HepG2 (cell line): ENCODE results near the gene CDK14. TPM values are rescaled to one million over a fixed set of nuclear protein-coding genes. Genes with fewer than 3 reads are reported as not detected.

Experiments used
- ATAC-seq: fragments of 200-7000 bp; cut with Tn5 transposase; 3 replicates; pipeline ENCODE4 v1.9.1; 2020; ENCODE audit warnings: mild to moderate bottlenecking, moderate library complexity
- BruUV-seq: library from RNA; stranded (reverse); fragments of 400-500 nt; replicated peaks from 2 replicates; lab custom pipeline; 2021; lab: Mats Ljungman, UMichigan
- CTCF ChIA-PET: fragments of 300-600 bp; formaldehyde crosslinking; extraction: SDS; loops from one replicate; lab custom pipeline; 2021; ENCODE audit warnings: low total read pairs, inconsistent platforms, low intra/inter-chr PET ratio; lab: Yijun Ruan, JAX
- POLR2A ChIA-PET: fragments of 350-600 bp; sonication (Branson Sonifier 250); formaldehyde crosslinking; loops from one replicate; lab custom pipeline; 2020; ENCODE audit warnings: antibody characterized with exemption, inconsistent platforms; lab: Yijun Ruan, JAX
- DNase-seq: peaks from one replicate; pipeline ENCODE4 v3.0.0-alpha.2; 2015; ENCODE audit warnings: low spot score
- FAIRE-seq: peaks from 3 replicates; lab custom pipeline; 2011; peaks lifted over from hg19 to GRCh38; lab: Jason Lieb, UNC
- H2AFZ ChIP-seq: one replicate; pipeline ENCODE4 v1.6.1; 2011; ENCODE audit warnings: low read length, inconsistent platforms
- H3K27ac ChIP-seq: fragments of 300-600 bp; 3 replicates; pipeline ENCODE4 v1.8.0; 2011; ENCODE audit warnings: mixed run types, mild to moderate bottlenecking, mixed read lengths, low read length, inconsistent platforms; ENCODE audit not compliant: insufficient read depth; ENCODE audit errors: extremely low read length
- H3K27me3 ChIP-seq, 2 experiments: fragments of 200-600 bp in 1 of 2; 2 replicates in 1 of 2; 3 replicates in 1 of 2; pipeline versions ENCODE4 v1.6.0 to v1.8.0; 2011; ENCODE audit warnings: low read length in 2 of 2, mild to moderate bottlenecking in 2 of 2, moderate library complexity in 2 of 2, inconsistent platforms in 1 of 2; ENCODE audit not compliant: insufficient read depth in 2 of 2, control insufficient read depth in 1 of 2
- H3K36me3 ChIP-seq, 2 experiments: fragments of 200-600 bp in 1 of 2; replicated peaks in 1 of 2; 2 replicates in 1 of 2; 3 replicates in 1 of 2; pipeline versions ENCODE4 v1.5.1 to v1.8.0; 2011; ENCODE audit warnings: low read length in 2 of 2, inconsistent platforms in 1 of 2; ENCODE audit not compliant: insufficient read depth in 2 of 2, control insufficient read depth in 1 of 2
- H3K4me1 ChIP-seq: 2 replicates; pipeline ENCODE4 v1.5.1; 2012; ENCODE audit warnings: low read length, inconsistent platforms; ENCODE audit not compliant: insufficient read depth
- H3K4me2 ChIP-seq: 2 replicates; pipeline ENCODE4 v1.6.0; 2011; ENCODE audit warnings: low read depth, low read length, inconsistent platforms
- H3K4me3 ChIP-seq, 3 experiments: fragments of 200-600 bp in 1 of 3; sonication (generic), shearing (Covaris generic) in 1 of 3; replicated peaks in 1 of 3; 2 replicates each; pipeline ENCODE4 v1.5.1; 2011 to 2016; ENCODE audit warnings: low read length in 3 of 3, inconsistent platforms in 2 of 3, low read depth in 2 of 3, mild to moderate bottlenecking in 2 of 3, control low read depth in 1 of 3, mixed read lengths in 1 of 3; ENCODE audit not compliant: insufficient read depth in 1 of 3
- H3K79me2 ChIP-seq: one replicate; pipeline ENCODE4 v1.6.1; 2011; ENCODE audit warnings: low read length, inconsistent platforms; ENCODE audit not compliant: insufficient read depth
- H3K9ac ChIP-seq: 2 replicates; pipeline ENCODE4 v1.6.0; 2011; ENCODE audit warnings: mild to moderate bottlenecking, low read depth, low read length, inconsistent platforms; ENCODE audit not compliant: insufficient read depth
- H3K9me3 ChIP-seq: 2 replicates; pipeline ENCODE4 v1.5.1; 2012; ENCODE audit warnings: mild to moderate bottlenecking, low read length
- H4K20me1 ChIP-seq: 2 replicates; pipeline ENCODE4 v1.6.0; 2011; ENCODE audit warnings: inconsistent platforms, mild to moderate bottlenecking, low read length, moderate library complexity; ENCODE audit not compliant: insufficient read depth
- DMAP1 ChIP-seq: IDR thresholded peaks from 2 replicates; pipeline ENCODE4 v1.6.1; 2016
- ISL2 ChIP-seq: sonication (generic); formaldehyde crosslinking; IDR thresholded peaks from 2 replicates; pipeline ENCODE4 v1.5.0; 2020; ENCODE audit warnings: missing genetic modification reagents
- POLR2AphosphoS2 ChIP-seq: IDR thresholded peaks from 2 replicates; pipeline ENCODE4 v1.6.1; 2011; ENCODE audit warnings: low read depth, low read length, improper control_type of control experiment
- STAG1 ChIP-seq: sonication (generic); formaldehyde crosslinking; IDR thresholded peaks from 2 replicates; pipeline ENCODE4 v1.4.0; 2020; ENCODE audit warnings: missing genetic modification reagents
- ZNF333 ChIP-seq: sonication (generic); formaldehyde crosslinking; IDR thresholded peaks from 2 replicates; pipeline ENCODE4 v1.4.0; 2020; ENCODE audit warnings: mild to moderate bottlenecking, missing genetic modification reagents, borderline replicate concordance
- ZNF678 ChIP-seq: sonication (generic); formaldehyde crosslinking; IDR thresholded peaks from 2 replicates; pipeline ENCODE4 v1.4.0; 2020; ENCODE audit warnings: mild to moderate bottlenecking, missing genetic modification reagents
- ZNF891 ChIP-seq: sonication (generic); formaldehyde crosslinking; IDR thresholded peaks from 2 replicates; pipeline ENCODE4 v1.5.0; 2020; ENCODE audit warnings: mild to moderate bottlenecking, missing genetic modification reagents
- WGBS: methylation state at CpG from one replicate; pipeline ENCODE4 v1.1.6; 2017; ENCODE audit warnings: low lambda C conversion rate; 5-methylcytosine and 5-hydroxymethylcytosine counted together
- in situ Hi-C: cut with HindIII; loops from 2 replicates; pipeline ENCODE4 v1.10.0; 2017; ENCODE audit warnings: low pct_unique_long_range_greater_than_20kb; ENCODE audit not compliant: extremely low pct_ligation_motif_present
- intact Hi-C: fragments of 100-400 bp; cut with micrococcal nuclease; formaldehyde crosslinking; loops from one replicate; pipeline ENCODE4 v1.10.0; 2022; ENCODE audit not compliant: unreplicated experiment
- polyA plus RNA-seq, 8 experiments: library from polyadenylated mRNA; depleted of rRNA in 3 of 8; stranded (reverse) in 7 of 8; unstranded in 1 of 8; fragments of >200 nt; fragmentation: Illumina TruSeq in 4 of 8; extraction: Trizol in 4 of 8; gene quantifications; 2 replicates each; pipeline versions ENCODE4 v1.2.1 to v1.2.3, GENCODE V29; 2011 to 2016; ENCODE audit warnings: low read depth in 4 of 8, missing spikeins in 1 of 8, mixed read lengths in 1 of 8; ENCODE audit not compliant: insufficient read depth in 1 of 8
- total RNA-seq, 5 experiments: library from RNA; depleted of rRNA; stranded (reverse); fragments of >200 nt; fragmentation: Illumina TruSeq; extraction: Trizol; gene quantifications; 2 replicates each; pipeline ENCODE4 v1.2.3, GENCODE V29; 2016; ENCODE audit warnings: low read depth in 1 of 5
- TF ChIP-seq, protein P1 (sequence below): sonication (generic); formaldehyde crosslinking; IDR thresholded peaks from one replicate; pipeline ENCODE4 v1.5.1; 2020; ENCODE audit warnings: mild to moderate bottlenecking, missing genetic modification reagents; ENCODE audit errors: not compliant biosample characterization
- TF ChIP-seq, protein P2 (sequence below): sonication (generic); formaldehyde crosslinking; IDR thresholded peaks from 2 replicates; pipeline ENCODE4 v1.4.0; 2020; ENCODE audit warnings: missing genetic modification reagents, low read depth, mild to moderate bottlenecking, borderline replicate concordance
- TF ChIP-seq, protein P3 (sequence below): sonication (generic); formaldehyde crosslinking; IDR thresholded peaks from 2 replicates; pipeline ENCODE4 v1.5.0; 2020; ENCODE audit warnings: mild to moderate bottlenecking, missing genetic modification reagents, moderate library complexity

The CDK14 gene
- total and polyA plus RNA-seq, 2 of the 13 experiments (the other 11 are each of a cell fraction or from before 2014, with no cell fraction given) = 0.26 to 0.71 TPM

DNA sequence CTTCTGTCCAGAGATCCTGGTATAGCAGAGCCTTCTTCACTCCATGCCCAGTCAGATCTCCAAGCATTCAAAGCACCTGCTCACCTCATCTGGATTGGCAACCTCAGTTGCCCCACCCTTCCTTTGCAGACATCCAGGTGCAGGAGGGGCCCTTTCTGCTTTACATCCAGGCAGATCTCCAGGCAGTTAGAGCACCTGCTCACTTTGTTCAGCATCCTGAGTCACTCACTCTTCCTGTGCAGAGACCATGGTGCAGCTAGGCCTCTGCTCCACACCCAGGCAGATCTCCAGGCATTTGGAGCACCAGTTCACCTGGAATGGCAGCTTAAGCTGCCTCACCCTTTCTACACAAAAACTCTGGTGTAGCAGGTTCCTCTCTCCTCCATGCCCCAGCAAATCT is 153.1 kb downstream of the CDK14 start (continued):
- TF ChIP-seq, protein P1, sequence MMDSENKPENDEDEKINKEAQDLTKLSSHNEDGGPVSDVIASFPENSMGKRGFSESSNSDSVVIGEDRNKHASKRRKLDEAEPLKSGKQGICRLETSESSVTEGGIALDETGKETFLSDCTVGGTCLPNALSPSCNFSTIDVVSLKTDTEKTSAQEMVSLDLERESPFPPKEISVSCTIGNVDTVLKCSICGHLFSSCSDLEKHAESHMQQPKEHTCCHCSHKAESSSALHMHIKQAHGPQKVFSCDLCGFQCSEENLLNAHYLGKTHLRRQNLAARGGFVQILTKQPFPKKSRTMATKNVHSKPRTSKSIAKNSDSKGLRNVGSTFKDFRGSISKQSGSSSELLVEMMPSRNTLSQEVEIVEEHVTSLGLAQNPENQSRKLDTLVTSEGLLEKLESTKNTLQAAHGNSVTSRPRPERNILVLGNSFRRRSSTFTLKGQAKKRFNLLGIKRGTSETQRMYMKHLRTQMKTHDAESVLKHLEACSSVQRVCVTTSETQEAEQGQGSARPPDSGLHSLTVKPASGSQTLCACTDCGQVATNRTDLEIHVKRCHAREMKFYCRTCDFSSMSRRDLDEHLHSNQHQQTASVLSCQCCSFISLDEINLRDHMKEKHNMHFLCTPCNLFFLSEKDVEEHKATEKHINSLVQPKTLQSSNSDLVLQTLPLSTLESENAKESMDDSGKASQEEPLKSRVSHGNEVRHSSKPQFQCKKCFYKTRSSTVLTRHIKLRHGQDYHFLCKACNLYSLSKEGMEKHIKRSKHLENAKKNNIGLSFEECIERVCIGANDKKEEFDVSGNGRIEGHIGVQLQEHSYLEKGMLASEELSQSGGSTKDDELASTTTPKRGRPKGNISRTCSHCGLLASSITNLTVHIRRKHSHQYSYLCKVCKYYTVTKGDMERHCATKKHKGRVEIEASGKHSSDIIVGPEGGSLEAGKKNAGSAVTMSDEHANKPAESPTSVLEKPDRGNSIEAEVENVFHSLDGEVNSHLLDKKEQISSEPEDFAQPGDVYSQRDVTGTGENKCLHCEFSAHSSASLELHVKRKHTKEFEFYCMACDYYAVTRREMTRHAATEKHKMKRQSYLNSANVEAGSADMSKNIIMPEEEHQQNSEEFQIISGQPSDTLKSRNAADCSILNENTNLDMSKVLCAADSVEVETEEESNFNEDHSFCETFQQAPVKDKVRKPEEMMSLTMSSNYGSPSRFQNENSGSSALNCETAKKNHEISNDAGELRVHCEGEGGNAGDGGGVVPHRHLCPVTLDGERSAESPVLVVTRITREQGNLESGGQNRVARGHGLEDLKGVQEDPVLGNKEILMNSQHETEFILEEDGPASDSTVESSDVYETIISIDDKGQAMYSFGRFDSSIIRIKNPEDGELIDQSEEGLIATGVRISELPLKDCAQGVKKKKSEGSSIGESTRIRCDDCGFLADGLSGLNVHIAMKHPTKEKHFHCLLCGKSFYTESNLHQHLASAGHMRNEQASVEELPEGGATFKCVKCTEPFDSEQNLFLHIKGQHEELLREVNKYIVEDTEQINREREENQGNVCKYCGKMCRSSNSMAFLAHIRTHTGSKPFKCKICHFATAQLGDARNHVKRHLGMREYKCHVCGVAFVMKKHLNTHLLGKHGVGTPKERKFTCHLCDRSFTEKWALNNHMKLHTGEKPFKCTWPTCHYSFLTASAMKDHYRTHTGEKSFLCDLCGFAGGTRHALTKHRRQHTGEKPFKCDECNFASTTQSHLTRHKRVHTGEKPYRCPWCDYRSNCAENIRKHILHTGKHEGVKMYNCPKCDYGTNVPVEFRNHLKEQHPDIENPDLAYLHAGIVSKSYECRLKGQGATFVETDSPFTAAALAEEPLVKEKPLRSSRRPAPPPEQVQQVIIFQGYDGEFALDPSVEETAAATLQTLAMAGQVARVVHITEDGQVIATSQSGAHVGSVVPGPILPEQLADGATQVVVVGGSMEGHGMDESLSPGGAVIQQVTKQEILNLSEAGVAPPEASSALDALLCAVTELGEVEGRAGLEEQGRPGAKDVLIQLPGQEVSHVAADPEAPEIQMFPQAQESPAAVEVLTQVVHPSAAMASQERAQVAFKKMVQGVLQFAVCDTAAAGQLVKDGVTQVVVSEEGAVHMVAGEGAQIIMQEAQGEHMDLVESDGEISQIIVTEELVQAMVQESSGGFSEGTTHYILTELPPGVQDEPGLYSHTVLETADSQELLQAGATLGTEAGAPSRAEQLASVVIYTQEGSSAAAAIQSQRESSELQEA (CRISPR knock-in tag) = no peak
- TF ChIP-seq ZNF333 (CRISPR knock-in tag) (no peak), DMAP1 (no peak), ZNF891 (CRISPR knock-in tag) (no peak)

DNA sequence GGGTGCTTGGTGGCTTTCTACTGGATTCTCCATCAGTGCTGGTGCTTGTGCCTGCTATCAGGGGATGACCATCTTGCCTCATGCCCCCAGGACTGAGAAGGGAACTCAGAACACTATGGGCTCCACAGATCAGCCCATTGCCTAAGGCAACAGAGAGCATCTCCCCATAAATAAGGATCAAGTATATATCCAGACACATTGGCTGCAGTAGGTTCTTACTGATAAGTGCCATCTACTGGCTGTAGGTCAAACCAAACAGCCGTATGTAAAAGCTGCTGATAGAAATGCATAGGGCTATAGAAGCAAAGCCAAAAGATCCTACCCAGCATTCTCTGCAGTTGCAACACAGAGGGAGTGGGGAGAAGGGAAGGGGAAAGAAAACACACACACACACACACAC is 153.7 kb downstream of the CDK14 start:
- TF ChIP-seq, protein P2, sequence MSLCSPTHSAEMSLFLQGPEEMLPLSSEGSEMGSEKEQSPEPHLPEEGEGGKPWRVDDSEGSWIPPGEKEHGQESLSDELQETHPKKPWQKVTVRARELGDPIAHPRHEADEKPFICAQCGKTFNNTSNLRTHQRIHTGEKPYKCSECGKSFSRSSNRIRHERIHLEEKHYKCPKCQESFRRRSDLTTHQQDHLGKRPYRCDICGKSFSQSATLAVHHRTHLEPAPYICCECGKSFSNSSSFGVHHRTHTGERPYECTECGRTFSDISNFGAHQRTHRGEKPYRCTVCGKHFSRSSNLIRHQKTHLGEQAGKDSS = no peak
- TF ChIP-seq ISL2 (CRISPR knock-in tag) (no peak), ZNF678 (no peak), POLR2AphosphoS2 (no peak), STAG1 (peak; percentile 37; the same call in 1 of the 2 replicates)
- TF ChIP-seq, protein P3, sequence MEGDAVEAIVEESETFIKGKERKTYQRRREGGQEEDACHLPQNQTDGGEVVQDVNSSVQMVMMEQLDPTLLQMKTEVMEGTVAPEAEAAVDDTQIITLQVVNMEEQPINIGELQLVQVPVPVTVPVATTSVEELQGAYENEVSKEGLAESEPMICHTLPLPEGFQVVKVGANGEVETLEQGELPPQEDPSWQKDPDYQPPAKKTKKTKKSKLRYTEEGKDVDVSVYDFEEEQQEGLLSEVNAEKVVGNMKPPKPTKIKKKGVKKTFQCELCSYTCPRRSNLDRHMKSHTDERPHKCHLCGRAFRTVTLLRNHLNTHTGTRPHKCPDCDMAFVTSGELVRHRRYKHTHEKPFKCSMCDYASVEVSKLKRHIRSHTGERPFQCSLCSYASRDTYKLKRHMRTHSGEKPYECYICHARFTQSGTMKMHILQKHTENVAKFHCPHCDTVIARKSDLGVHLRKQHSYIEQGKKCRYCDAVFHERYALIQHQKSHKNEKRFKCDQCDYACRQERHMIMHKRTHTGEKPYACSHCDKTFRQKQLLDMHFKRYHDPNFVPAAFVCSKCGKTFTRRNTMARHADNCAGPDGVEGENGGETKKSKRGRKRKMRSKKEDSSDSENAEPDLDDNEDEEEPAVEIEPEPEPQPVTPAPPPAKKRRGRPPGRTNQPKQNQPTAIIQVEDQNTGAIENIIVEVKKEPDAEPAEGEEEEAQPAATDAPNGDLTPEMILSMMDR (CRISPR knock-in tag) = peak; percentile 57
- H3K36me3 ChIP-seq = no peaks in the 10 kb centered on the region
- H3K9me3 ChIP-seq = no peaks in the 10 kb centered on the region
- in situ Hi-C loops = no loop called here
- no peaks in the 10 kb centered on the region for H3K79me2 ChIP-seq
- DNase-seq (peak; percentile 31), FAIRE-seq (peak; percentile 51), ATAC-seq (peak; percentile 94)
- CTCF ChIA-PET = interaction anchor here (1.1 kb wide), 1 partner anchor 41 kb away, joined by 4 read pairs; no protein-coding TSS in a partner anchor
- H3K27me3 ChIP-seq = peaks cover 0 to 23% of the 10 kb centered on the region in 2 experiments; a peak in 3 of 5 replicates
- H3K4me2 ChIP-seq = no peak overlapping the region
- no peak overlapping the region for H3K4me3 ChIP-seq
- POLR2A ChIA-PET = no interaction called here
- H3K9ac ChIP-seq = no peak overlapping the region
- no peak overlapping the region for H3K27ac ChIP-seq
- no peaks in the 10 kb centered on the region for H4K20me1 ChIP-seq
- WGBS = 0% methylated on average over 1 of the region's 1 CpG
- no peak overlapping the region for H2AFZ ChIP-seq
- BruUV-seq = no TSS peak
- intact Hi-C loops = loop anchor here (5.0 kb wide), 1 partner anchor 287 kb away; no protein-coding TSS in a partner anchor
- H3K4me1 ChIP-seq = no peaks in the 10 kb centered on the region
